ENCODE results near the gene SATL1. TPM values are rescaled to one million over a fixed set of nuclear protein-coding genes. Genes with fewer than 3 reads are reported as not detected.

SATL1 gene
- total and polyA plus RNA-seq, 2 experiments from 2014 or later, result 0.14 to 0.68 TPM

DNA sequence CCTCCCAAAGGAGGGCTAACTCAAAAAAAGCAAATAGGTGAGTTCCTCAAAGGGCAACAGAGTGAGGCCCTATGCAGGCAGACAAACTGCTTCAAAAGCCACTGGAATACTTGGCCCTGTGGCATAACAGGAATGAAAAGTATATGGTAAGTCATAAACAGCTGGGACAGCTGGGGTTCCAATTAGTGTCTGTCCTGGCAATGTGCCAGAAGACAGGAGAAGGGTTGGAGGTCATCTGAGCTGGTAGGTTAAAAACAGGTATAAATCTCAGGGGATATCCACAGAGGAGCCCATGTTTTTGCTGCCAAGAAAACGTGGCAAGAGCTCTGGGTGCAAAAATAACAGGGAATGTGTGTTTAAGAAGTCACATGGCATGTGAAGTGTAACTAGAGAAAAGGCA, 128.3 kb downstream of the SATL1 start (continued):
- TF ChIP-seq, protein P1, sequence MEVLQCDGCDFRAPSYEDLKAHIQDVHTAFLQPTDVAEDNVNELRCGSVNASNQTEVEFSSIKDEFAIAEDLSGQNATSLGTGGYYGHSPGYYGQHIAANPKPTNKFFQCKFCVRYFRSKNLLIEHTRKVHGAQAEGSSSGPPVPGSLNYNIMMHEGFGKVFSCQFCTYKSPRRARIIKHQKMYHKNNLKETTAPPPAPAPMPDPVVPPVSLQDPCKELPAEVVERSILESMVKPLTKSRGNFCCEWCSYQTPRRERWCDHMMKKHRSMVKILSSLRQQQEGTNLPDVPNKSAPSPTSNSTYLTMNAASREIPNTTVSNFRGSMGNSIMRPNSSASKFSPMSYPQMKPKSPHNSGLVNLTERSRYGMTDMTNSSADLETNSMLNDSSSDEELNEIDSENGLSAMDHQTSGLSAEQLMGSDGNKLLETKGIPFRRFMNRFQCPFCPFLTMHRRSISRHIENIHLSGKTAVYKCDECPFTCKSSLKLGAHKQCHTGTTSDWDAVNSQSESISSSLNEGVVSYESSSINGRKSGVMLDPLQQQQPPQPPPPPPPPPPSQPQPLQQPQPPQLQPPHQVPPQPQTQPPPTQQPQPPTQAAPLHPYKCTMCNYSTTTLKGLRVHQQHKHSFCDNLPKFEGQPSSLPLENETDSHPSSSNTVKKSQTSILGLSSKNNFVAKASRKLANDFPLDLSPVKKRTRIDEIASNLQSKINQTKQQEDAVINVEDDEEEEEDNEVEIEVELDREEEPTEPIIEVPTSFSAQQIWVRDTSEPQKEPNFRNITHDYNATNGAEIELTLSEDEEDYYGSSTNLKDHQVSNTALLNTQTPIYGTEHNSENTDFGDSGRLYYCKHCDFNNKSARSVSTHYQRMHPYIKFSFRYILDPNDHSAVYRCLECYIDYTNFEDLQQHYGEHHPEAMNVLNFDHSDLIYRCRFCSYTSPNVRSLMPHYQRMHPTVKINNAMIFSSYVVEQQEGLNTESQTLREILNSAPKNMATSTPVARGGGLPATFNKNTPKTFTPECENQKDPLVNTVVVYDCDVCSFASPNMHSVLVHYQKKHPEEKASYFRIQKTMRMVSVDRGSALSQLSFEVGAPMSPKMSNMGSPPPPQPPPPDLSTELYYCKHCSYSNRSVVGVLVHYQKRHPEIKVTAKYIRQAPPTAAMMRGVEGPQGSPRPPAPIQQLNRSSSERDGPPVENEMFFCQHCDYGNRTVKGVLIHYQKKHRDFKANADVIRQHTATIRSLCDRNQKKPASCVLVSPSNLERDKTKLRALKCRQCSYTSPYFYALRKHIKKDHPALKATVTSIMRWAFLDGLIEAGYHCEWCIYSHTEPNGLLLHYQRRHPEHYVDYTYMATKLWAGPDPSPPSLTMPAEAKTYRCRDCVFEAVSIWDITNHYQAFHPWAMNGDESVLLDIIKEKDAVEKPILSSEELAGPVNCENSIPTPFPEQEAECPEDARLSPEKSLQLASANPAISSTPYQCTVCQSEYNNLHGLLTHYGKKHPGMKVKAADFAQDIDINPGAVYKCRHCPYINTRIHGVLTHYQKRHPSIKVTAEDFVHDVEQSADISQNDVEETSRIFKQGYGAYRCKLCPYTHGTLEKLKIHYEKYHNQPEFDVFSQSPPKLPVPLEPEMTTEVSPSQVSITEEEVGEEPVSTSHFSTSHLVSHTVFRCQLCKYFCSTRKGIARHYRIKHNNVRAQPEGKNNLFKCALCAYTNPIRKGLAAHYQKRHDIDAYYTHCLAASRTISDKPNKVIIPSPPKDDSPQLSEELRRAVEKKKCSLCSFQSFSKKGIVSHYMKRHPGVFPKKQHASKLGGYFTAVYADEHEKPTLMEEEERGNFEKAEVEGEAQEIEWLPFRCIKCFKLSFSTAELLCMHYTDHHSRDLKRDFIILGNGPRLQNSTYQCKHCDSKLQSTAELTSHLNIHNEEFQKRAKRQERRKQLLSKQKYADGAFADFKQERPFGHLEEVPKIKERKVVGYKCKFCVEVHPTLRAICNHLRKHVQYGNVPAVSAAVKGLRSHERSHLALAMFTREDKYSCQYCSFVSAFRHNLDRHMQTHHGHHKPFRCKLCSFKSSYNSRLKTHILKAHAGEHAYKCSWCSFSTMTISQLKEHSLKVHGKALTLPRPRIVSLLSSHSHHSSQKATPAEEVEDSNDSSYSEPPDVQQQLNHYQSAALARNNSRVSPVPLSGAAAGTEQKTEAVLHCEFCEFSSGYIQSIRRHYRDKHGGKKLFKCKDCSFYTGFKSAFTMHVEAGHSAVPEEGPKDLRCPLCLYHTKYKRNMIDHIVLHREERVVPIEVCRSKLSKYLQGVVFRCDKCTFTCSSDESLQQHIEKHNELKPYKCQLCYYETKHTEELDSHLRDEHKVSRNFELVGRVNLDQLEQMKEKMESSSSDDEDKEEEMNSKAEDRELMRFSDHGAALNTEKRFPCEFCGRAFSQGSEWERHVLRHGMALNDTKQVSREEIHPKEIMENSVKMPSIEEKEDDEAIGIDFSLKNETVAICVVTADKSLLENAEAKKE (CRISPR knock-in tag; IDR thresholded peaks at IDR 0.05), result no peak
- TF ChIP-seq POLR2AphosphoS5 (IDR thresholded peaks at IDR 0.05; ENCODE audit: low read depth) (no peak), ZNF331 (CRISPR knock-in tag; IDR thresholded peaks at IDR 0.05; ENCODE audit: low read depth) (no peak), JUNB (IDR thresholded peaks at IDR 0.05; ENCODE audit: unreplicated experiment) (no peak)

- no peaks in the 10 kb centered on the region for H3K4me1 Mint-ChIP-seq
- H3K4me1 ChIP-seq (ENCODE audit: insufficient read depth), result no peaks in the 10 kb centered on the region
- no peaks in the 10 kb centered on the region for H3K9me2 ChIP-seq (ENCODE audit: insufficient read depth)
- peaks cover 3% of the 10 kb centered on the region for H3K27me3 Mint-ChIP-seq (ENCODE audit: insufficient read depth, low read depth, poor library complexity)
- peak; percentile 2 for DNase-seq (ENCODE audit: low spot score)
- no peaks in the 10 kb centered on the region for H3F3A ChIP-seq (replicated peaks; ENCODE audit: low read depth)
- no peaks in the 10 kb centered on the region; the same call in 2 of the 3 replicates for H3K9me3 Mint-ChIP-seq
- H3K27ac ChIP-seq (ENCODE audit: low read depth), result no peak overlapping the region
- H3K36me3 ChIP-seq (ENCODE audit: insufficient read depth), result no peaks in the 10 kb centered on the region
- ATAC-seq, result no peak
- H3K79me2 ChIP-seq (replicated peaks; ENCODE audit: insufficient read depth), result no peaks in the 10 kb centered on the region
- H2AFZ ChIP-seq, result no peak overlapping the region
- no peak overlapping the region for H3K27ac Mint-ChIP-seq
- H4K20me1 ChIP-seq (replicated peaks; ENCODE audit: insufficient read depth), result no peaks in the 10 kb centered on the region
- no peak overlapping the region for H3K4me3 ChIP-seq
- no peaks in the 10 kb centered on the region for H3K36me3 Mint-ChIP-seq (ENCODE audit: low read depth)
- no peaks in the 10 kb centered on the region for H3K27me3 ChIP-seq (ENCODE audit: insufficient read depth)
- no peak overlapping the region for H3K4me2 ChIP-seq
- no peak overlapping the region for H3K4me3 Mint-ChIP-seq
- TF ChIP-seq ZNF114 (CRISPR knock-in tag; IDR thresholded peaks at IDR 0.05) (no peak), STAT1 (IDR thresholded peaks at IDR 0.05; ENCODE audit: unreplicated experiment) (no peak), NANOG (IDR thresholded peaks at IDR 0.05; ENCODE audit: borderline replicate concordance) (no peak), POLR2AphosphoS5 (IDR thresholded peaks at IDR 0.05; ENCODE audit: low read depth) (no peak), ZNF331 (CRISPR knock-in tag; IDR thresholded peaks at IDR 0.05; ENCODE audit: low read depth) (no peak), CREB1 (CRISPR knock-in tag; IDR thresholded peaks at IDR 0.05; ENCODE audit: low read depth) (no peak), EZH2 (IDR thresholded peaks at IDR 0.05; ENCODE audit: low read depth, unreplicated experiment) (no peak)
- TF ChIP-seq, protein P1 (CRISPR knock-in tag; IDR thresholded peaks at IDR 0.05), result no peak
- TF ChIP-seq, protein P2, sequence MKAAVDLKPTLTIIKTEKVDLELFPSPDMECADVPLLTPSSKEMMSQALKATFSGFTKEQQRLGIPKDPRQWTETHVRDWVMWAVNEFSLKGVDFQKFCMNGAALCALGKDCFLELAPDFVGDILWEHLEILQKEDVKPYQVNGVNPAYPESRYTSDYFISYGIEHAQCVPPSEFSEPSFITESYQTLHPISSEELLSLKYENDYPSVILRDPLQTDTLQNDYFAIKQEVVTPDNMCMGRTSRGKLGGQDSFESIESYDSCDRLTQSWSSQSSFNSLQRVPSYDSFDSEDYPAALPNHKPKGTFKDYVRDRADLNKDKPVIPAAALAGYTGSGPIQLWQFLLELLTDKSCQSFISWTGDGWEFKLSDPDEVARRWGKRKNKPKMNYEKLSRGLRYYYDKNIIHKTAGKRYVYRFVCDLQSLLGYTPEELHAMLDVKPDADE (IDR thresholded peaks at IDR 0.05), result no peak
These were observed 128.8 kb downstream of the SATL1 start for GRCh38 chrX:85114776-85115175.

Data from GM23338 (cell line).